Erythroblast (primary cell): ENCODE data around the gene PLA2R1.

Experiments
- DNase-seq, 2 experiments: peaks; one replicate each; lab custom pipeline; 2025; lab: John Stamatoyannopoulos, UW
- GATA1 ChIP-seq: IDR thresholded peaks from 2 replicates; pipeline ENCODE4 v1.6.1; 2011; ENCODE audit warnings: low read depth, mild to moderate bottlenecking, control low read depth, low read length, moderate library complexity
- POLR2A ChIP-seq: IDR thresholded peaks from 2 replicates; pipeline ENCODE4 v1.6.1; 2011; ENCODE audit warnings: mild to moderate bottlenecking, low read length

PLA2R1 gene

GRCh38 chr2:159891917-159892730 is 170.3 kb downstream of the PLA2R1 start:
- TF ChIP-seq POLR2A (no peak), GATA1 (no peak)
- DNase-seq = no peak

GRCh38 chr2:159891267-159891588 is 171.2 kb downstream of the PLA2R1 start:
- no peak for TF ChIP-seq GATA1
- no peak for DNase-seq

GRCh38 chr2:159890551-159891266 is 171.7 kb downstream of the PLA2R1 start:
- TF ChIP-seq GATA1 = no peak
- TF ChIP-seq POLR2A = no peak
- no peak for DNase-seq

GRCh38 chr2:159882130-159882745 is 180.2 kb downstream of the PLA2R1 start:
- no peak for DNase-seq
- TF ChIP-seq POLR2A = no peak
- TF ChIP-seq GATA1 = no peak
